ENCODE results near the gene CPED1. TPM values are rescaled to one million over a fixed set of nuclear protein-coding genes. Genes with fewer than 3 reads are reported as not detected.
A peak's percentile ranks its signal among the peaks of the same experiment; 100 is the strongest.

CPED1 gene
- total RNA-seq, 1 donor from 2014 or later = not detected

DNA sequence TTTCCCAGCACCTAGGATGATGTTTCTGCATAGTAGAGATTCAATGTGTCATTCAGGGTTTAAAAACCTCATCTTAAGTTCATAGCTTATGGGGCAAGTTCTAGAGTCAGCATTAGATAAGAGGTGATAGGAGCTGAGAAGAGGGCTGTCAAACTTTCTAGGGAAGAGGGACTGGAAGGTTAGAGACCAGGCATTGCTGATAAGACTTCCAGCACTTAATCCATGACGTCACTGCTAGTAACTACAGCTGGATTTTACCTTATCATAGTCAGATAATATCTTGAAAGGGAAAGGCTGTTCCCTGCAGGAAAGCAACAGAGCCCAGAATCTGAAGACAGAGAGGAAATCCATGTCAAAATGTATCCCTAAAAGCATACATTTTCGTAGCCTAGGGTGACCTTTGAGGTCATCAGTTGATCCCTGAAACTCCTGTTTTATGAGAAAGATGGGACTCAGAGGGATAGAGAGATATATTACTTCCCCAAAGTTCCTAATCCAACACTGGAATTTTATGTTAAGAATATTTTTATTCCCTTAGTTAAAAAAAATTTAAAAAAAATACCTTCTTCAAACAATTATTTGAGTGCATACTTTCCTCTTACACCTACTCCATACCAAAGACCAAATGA, 3.3 kb upstream of the CPED1 start:
- H3K27ac Mint-ChIP-seq (ENCODE audit: unreplicated experiment) = no peak overlapping the region
- H3K9me3 Mint-ChIP-seq (ENCODE audit: unreplicated experiment) = no peaks in the 10 kb centered on the region
- peaks cover 2% of the 10 kb centered on the region for H3K4me1 Mint-ChIP-seq (ENCODE audit: low read depth, unreplicated experiment)
- TF ChIP-seq, protein P1, sequence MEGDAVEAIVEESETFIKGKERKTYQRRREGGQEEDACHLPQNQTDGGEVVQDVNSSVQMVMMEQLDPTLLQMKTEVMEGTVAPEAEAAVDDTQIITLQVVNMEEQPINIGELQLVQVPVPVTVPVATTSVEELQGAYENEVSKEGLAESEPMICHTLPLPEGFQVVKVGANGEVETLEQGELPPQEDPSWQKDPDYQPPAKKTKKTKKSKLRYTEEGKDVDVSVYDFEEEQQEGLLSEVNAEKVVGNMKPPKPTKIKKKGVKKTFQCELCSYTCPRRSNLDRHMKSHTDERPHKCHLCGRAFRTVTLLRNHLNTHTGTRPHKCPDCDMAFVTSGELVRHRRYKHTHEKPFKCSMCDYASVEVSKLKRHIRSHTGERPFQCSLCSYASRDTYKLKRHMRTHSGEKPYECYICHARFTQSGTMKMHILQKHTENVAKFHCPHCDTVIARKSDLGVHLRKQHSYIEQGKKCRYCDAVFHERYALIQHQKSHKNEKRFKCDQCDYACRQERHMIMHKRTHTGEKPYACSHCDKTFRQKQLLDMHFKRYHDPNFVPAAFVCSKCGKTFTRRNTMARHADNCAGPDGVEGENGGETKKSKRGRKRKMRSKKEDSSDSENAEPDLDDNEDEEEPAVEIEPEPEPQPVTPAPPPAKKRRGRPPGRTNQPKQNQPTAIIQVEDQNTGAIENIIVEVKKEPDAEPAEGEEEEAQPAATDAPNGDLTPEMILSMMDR (IDR thresholded peaks at IDR 0.05; ENCODE audit: partially characterized antibody, unreplicated experiment) = no peak
- no peak for DNase-seq
- H3K36me3 Mint-ChIP-seq (ENCODE audit: unreplicated experiment) = no peaks in the 10 kb centered on the region
- H3K27me3 Mint-ChIP-seq (ENCODE audit: unreplicated experiment) = peaks cover 1% of the 10 kb centered on the region
- H3K4me3 Mint-ChIP-seq (ENCODE audit: unreplicated experiment) = no peak overlapping the region

GRCh38 chr7:120985839-120986238, 2.7 kb upstream of the CPED1 start:
- Mint-ChIP-seq H3K9me3 (ENCODE audit: unreplicated experiment) (no peaks in the 10 kb centered on the region), H3K4me1 (ENCODE audit: low read depth, unreplicated experiment) (peaks cover 2% of the 10 kb centered on the region), H3K36me3 (ENCODE audit: unreplicated experiment) (no peaks in the 10 kb centered on the region), H3K4me3 (ENCODE audit: unreplicated experiment) (no peak overlapping the region), H3K27ac (ENCODE audit: unreplicated experiment) (no peak overlapping the region), H3K27me3 (ENCODE audit: unreplicated experiment) (peaks cover 1% of the 10 kb centered on the region)
- TF ChIP-seq, protein P1 (IDR thresholded peaks at IDR 0.05; ENCODE audit: partially characterized antibody, unreplicated experiment) = no peak
- DNase-seq = no peak

GRCh38 chr7:120986650-120987049, 1.9 kb upstream of the CPED1 start:
- no peaks in the 10 kb centered on the region for H3K36me3 Mint-ChIP-seq (ENCODE audit: unreplicated experiment)
- no peak overlapping the region for H3K27ac Mint-ChIP-seq (ENCODE audit: unreplicated experiment)
- DNase-seq = no peak
- no peak overlapping the region for H3K4me3 Mint-ChIP-seq (ENCODE audit: unreplicated experiment)
- H3K4me1 Mint-ChIP-seq (ENCODE audit: low read depth, unreplicated experiment) = peaks cover 2% of the 10 kb centered on the region
- H3K9me3 Mint-ChIP-seq (ENCODE audit: unreplicated experiment) = no peaks in the 10 kb centered on the region
- TF ChIP-seq, protein P1 (IDR thresholded peaks at IDR 0.05; ENCODE audit: partially characterized antibody, unreplicated experiment) = no peak
- H3K27me3 Mint-ChIP-seq (ENCODE audit: unreplicated experiment) = peaks cover 1% of the 10 kb centered on the region

- H3K27ac Mint-ChIP-seq (ENCODE audit: unreplicated experiment) = no peak overlapping the region
- TF ChIP-seq, protein P1 (IDR thresholded peaks at IDR 0.05; ENCODE audit: partially characterized antibody, unreplicated experiment) = no peak
- H3K9me3 Mint-ChIP-seq (ENCODE audit: unreplicated experiment) = no peaks in the 10 kb centered on the region
- peaks cover 1% of the 10 kb centered on the region for H3K27me3 Mint-ChIP-seq (ENCODE audit: unreplicated experiment)
- DNase-seq = no peak
- H3K4me1 Mint-ChIP-seq (ENCODE audit: low read depth, unreplicated experiment) = peaks cover 2% of the 10 kb centered on the region
- no peaks in the 10 kb centered on the region for H3K36me3 Mint-ChIP-seq (ENCODE audit: unreplicated experiment)
- no peak overlapping the region for H3K4me3 Mint-ChIP-seq (ENCODE audit: unreplicated experiment)
Measured at GRCh38 chr7:120987280-120987679, 1.2 kb upstream of the CPED1 start.

- TF ChIP-seq, protein P1 (IDR thresholded peaks at IDR 0.05; ENCODE audit: partially characterized antibody, unreplicated experiment) = peak; percentile 94
- no peaks in the 10 kb centered on the region for H3K36me3 Mint-ChIP-seq (ENCODE audit: unreplicated experiment)
- DNase-seq = peak; percentile 85
- no peaks in the 10 kb centered on the region for H3K9me3 Mint-ChIP-seq (ENCODE audit: unreplicated experiment)
- H3K4me3 Mint-ChIP-seq (ENCODE audit: unreplicated experiment) = peak overlapping the region; percentile 92
- H3K4me1 Mint-ChIP-seq (ENCODE audit: low read depth, unreplicated experiment) = peaks cover 2% of the 10 kb centered on the region
- no peak overlapping the region for H3K27ac Mint-ChIP-seq (ENCODE audit: unreplicated experiment)
- H3K27me3 Mint-ChIP-seq (ENCODE audit: unreplicated experiment) = peaks cover 1% of the 10 kb centered on the region
Measured at GRCh38 chr7:120987683-120988590, 574 bp upstream of the CPED1 start.
